ENCODE measurements around the gene PARVA.

Gene PARVA

GRCh38 chr11:12556788-12557384 is 179.5 kb downstream of the PARVA start:
- Histone ChIP-seq H3K4me3 (ENCODE audit: insufficient read depth in 1 of 2, low read depth in 1 of 2, low read length in 2 of 2) (peak overlapping the region in 1 of 2 experiments; percentile 38), H3K27me3 (ENCODE audit: control insufficient read depth in 1 of 2, insufficient read depth in 1 of 2, low read length in 2 of 2) (no peaks in the 10 kb centered on the region), H3K9me3 (ENCODE audit: control insufficient read depth, low read length) (peaks cover 4% of the 10 kb centered on the region), H3K27ac (ENCODE audit: low read length, poor library complexity, severe bottlenecking) (peak overlapping the region; percentile 70), H4K8ac (ENCODE audit: low read length) (no peak overlapping the region), H3K36me3 (ENCODE audit: control insufficient read depth in 1 of 2, insufficient read depth in 2 of 2, low read depth in 1 of 2, low read length in 2 of 2) (no peaks in the 10 kb centered on the region), H2BK120ac (ENCODE audit: low read depth, low read length) (no peak overlapping the region), H2BK15ac (ENCODE audit: low read depth, poor library complexity, severe bottlenecking) (no peak overlapping the region), H3K4me1 (ENCODE audit: control insufficient read depth, insufficient read depth, low read depth, low read length) (peaks cover 4% of the 10 kb centered on the region), H2AK5ac (ENCODE audit: low read length, severe bottlenecking) (no peak overlapping the region), H3K14ac (ENCODE audit: low read length in 2 of 2) (no peak overlapping the region), H4K91ac (ENCODE audit: low read length) (no peak overlapping the region), H3K23ac (ENCODE audit: low read length in 2 of 2) (no peak overlapping the region), H3K18ac (ENCODE audit: low read depth in 1 of 2, low read length in 2 of 2) (peak overlapping the region in 1 of 2 experiments; percentile 14), H3K79me1 (replicated peaks; ENCODE audit: low read length, poor library complexity, severe bottlenecking) (no peaks in the 10 kb centered on the region), H2BK12ac (ENCODE audit: low read length in 2 of 2) (peak overlapping the region in 1 of 2 experiments; percentile 81), H3K4me2 (ENCODE audit: low read length, poor library complexity, severe bottlenecking) (peak overlapping the region; percentile 9), H2BK5ac (ENCODE audit: low read depth, low read length, poor library complexity, severe bottlenecking) (no peak overlapping the region), H3K4ac (ENCODE audit: low read depth in 1 of 2, low read length in 2 of 2) (no peak overlapping the region), H2AFZ (ENCODE audit: low read depth, low read length) (no peak overlapping the region), H3K9ac (ENCODE audit: low read length) (peak overlapping the region; percentile 66)
- WGBS, result 46% methylated on average over 6 of the region's 6 CpGs
- peak; percentile 87 for DNase-seq

- H3K4me3 ChIP-seq (ENCODE audit: insufficient read depth in 1 of 2, low read depth in 1 of 2, low read length in 2 of 2), result no peak overlapping the region
- no peaks in the 10 kb centered on the region for H3K27me3 ChIP-seq (ENCODE audit: control insufficient read depth in 1 of 2, insufficient read depth in 1 of 2, low read length in 2 of 2)
- no peaks in the 10 kb centered on the region for H3K36me3 ChIP-seq (ENCODE audit: control insufficient read depth in 1 of 2, insufficient read depth in 2 of 2, low read depth in 1 of 2, low read length in 2 of 2)
- no peak for DNase-seq
- H4K91ac ChIP-seq (ENCODE audit: low read length), result no peak overlapping the region
- H3K27ac ChIP-seq (ENCODE audit: low read length, poor library complexity, severe bottlenecking), result no peak overlapping the region
- H3K9ac ChIP-seq (ENCODE audit: low read length), result no peak overlapping the region
- H2AK5ac ChIP-seq (ENCODE audit: low read length, severe bottlenecking), result no peak overlapping the region
- H3K14ac ChIP-seq (ENCODE audit: low read length in 2 of 2), result no peak overlapping the region
- H3K4me2 ChIP-seq (ENCODE audit: low read length, poor library complexity, severe bottlenecking), result no peak overlapping the region
- H2BK120ac ChIP-seq (ENCODE audit: low read depth, low read length), result no peak overlapping the region
- H2BK15ac ChIP-seq (ENCODE audit: low read depth, poor library complexity, severe bottlenecking), result no peak overlapping the region
- WGBS, result 95% methylated on average over 2 of the region's 3 CpGs
- H3K23ac ChIP-seq (ENCODE audit: low read length in 2 of 2), result no peak overlapping the region
- H3K9me3 ChIP-seq (ENCODE audit: control insufficient read depth, low read length), result peaks cover 3% of the 10 kb centered on the region
- H3K79me1 ChIP-seq (replicated peaks; ENCODE audit: low read length, poor library complexity, severe bottlenecking), result no peaks in the 10 kb centered on the region
- H3K4ac ChIP-seq (ENCODE audit: low read depth in 1 of 2, low read length in 2 of 2), result no peak overlapping the region
- no peak overlapping the region for H2BK12ac ChIP-seq (ENCODE audit: low read length in 2 of 2)
- no peak overlapping the region for H3K18ac ChIP-seq (ENCODE audit: low read depth in 1 of 2, low read length in 2 of 2)
- no peak overlapping the region for H4K8ac ChIP-seq (ENCODE audit: low read length)
- H3K4me1 ChIP-seq (ENCODE audit: control insufficient read depth, insufficient read depth, low read depth, low read length), result peaks cover 4% of the 10 kb centered on the region
- no peak overlapping the region for H2BK5ac ChIP-seq (ENCODE audit: low read depth, low read length, poor library complexity, severe bottlenecking)
- no peak overlapping the region for H2AFZ ChIP-seq (ENCODE audit: low read depth, low read length)
Measured at GRCh38 chr11:12559011-12559410, 181.6 kb downstream of the PARVA start.

GRCh38 chr11:12560362-12560761 is 183.0 kb downstream of the PARVA start:
- Histone ChIP-seq H3K9me3 (ENCODE audit: control insufficient read depth, low read length) (no peaks in the 10 kb centered on the region), H2AK5ac (ENCODE audit: low read length, severe bottlenecking) (no peak overlapping the region), H3K27me3 (ENCODE audit: control insufficient read depth in 1 of 2, insufficient read depth in 1 of 2, low read length in 2 of 2) (no peaks in the 10 kb centered on the region), H3K27ac (ENCODE audit: low read length, poor library complexity, severe bottlenecking) (no peak overlapping the region), H3K4me3 (ENCODE audit: insufficient read depth in 1 of 2, low read depth in 1 of 2, low read length in 2 of 2) (no peak overlapping the region), H4K91ac (ENCODE audit: low read length) (no peak overlapping the region), H2BK12ac (ENCODE audit: low read length in 2 of 2) (no peak overlapping the region), H3K4ac (ENCODE audit: low read depth in 1 of 2, low read length in 2 of 2) (no peak overlapping the region), H3K23ac (ENCODE audit: low read length in 2 of 2) (no peak overlapping the region), H3K18ac (ENCODE audit: low read depth in 1 of 2, low read length in 2 of 2) (no peak overlapping the region), H2BK120ac (ENCODE audit: low read depth, low read length) (no peak overlapping the region), H4K8ac (ENCODE audit: low read length) (no peak overlapping the region), H3K4me2 (ENCODE audit: low read length, poor library complexity, severe bottlenecking) (no peak overlapping the region), H2BK5ac (ENCODE audit: low read depth, low read length, poor library complexity, severe bottlenecking) (no peak overlapping the region), H3K14ac (ENCODE audit: low read length in 2 of 2) (no peak overlapping the region), H3K79me1 (replicated peaks; ENCODE audit: low read length, poor library complexity, severe bottlenecking) (no peaks in the 10 kb centered on the region), H2AFZ (ENCODE audit: low read depth, low read length) (no peak overlapping the region), H3K4me1 (ENCODE audit: control insufficient read depth, insufficient read depth, low read depth, low read length) (peaks cover 4% of the 10 kb centered on the region), H3K9ac (ENCODE audit: low read length) (no peak overlapping the region), H3K36me3 (ENCODE audit: control insufficient read depth in 1 of 2, insufficient read depth in 2 of 2, low read depth in 1 of 2, low read length in 2 of 2) (no peaks in the 10 kb centered on the region), H2BK15ac (ENCODE audit: low read depth, poor library complexity, severe bottlenecking) (no peak overlapping the region)
- WGBS, result 94% methylated on average over 3 of the region's 3 CpGs
- DNase-seq, result no peak

GRCh38 chr11:12560861-12561260 is 183.5 kb downstream of the PARVA start:
- H2BK5ac ChIP-seq (ENCODE audit: low read depth, low read length, poor library complexity, severe bottlenecking), result no peak overlapping the region
- H3K9me3 ChIP-seq (ENCODE audit: control insufficient read depth, low read length), result no peaks in the 10 kb centered on the region
- H3K18ac ChIP-seq (ENCODE audit: low read depth in 1 of 2, low read length in 2 of 2), result no peak overlapping the region
- H2AK5ac ChIP-seq (ENCODE audit: low read length, severe bottlenecking), result no peak overlapping the region
- H2BK120ac ChIP-seq (ENCODE audit: low read depth, low read length), result no peak overlapping the region
- DNase-seq, result no peak
- no peak overlapping the region for H3K4me2 ChIP-seq (ENCODE audit: low read length, poor library complexity, severe bottlenecking)
- no peak overlapping the region for H3K14ac ChIP-seq (ENCODE audit: low read length in 2 of 2)
- no peak overlapping the region for H3K23ac ChIP-seq (ENCODE audit: low read length in 2 of 2)
- no peak overlapping the region for H2BK15ac ChIP-seq (ENCODE audit: low read depth, poor library complexity, severe bottlenecking)
- H3K4me3 ChIP-seq (ENCODE audit: insufficient read depth in 1 of 2, low read depth in 1 of 2, low read length in 2 of 2), result no peak overlapping the region
- H3K4ac ChIP-seq (ENCODE audit: low read depth in 1 of 2, low read length in 2 of 2), result no peak overlapping the region
- H4K8ac ChIP-seq (ENCODE audit: low read length), result no peak overlapping the region
- no peak overlapping the region for H3K27ac ChIP-seq (ENCODE audit: low read length, poor library complexity, severe bottlenecking)
- 76% methylated on average over 2 of the region's 2 CpGs for WGBS
- H2BK12ac ChIP-seq (ENCODE audit: low read length in 2 of 2), result peak overlapping the region in 1 of 2 experiments; percentile 64
- no peak overlapping the region for H3K9ac ChIP-seq (ENCODE audit: low read length)
- peaks cover 4% of the 10 kb centered on the region for H3K4me1 ChIP-seq (ENCODE audit: control insufficient read depth, insufficient read depth, low read depth, low read length)
- H3K27me3 ChIP-seq (ENCODE audit: control insufficient read depth in 1 of 2, insufficient read depth in 1 of 2, low read length in 2 of 2), result no peaks in the 10 kb centered on the region
- H2AFZ ChIP-seq (ENCODE audit: low read depth, low read length), result no peak overlapping the region
- H3K36me3 ChIP-seq (ENCODE audit: control insufficient read depth in 1 of 2, insufficient read depth in 2 of 2, low read depth in 1 of 2, low read length in 2 of 2), result no peaks in the 10 kb centered on the region
- H3K79me1 ChIP-seq (replicated peaks; ENCODE audit: low read length, poor library complexity, severe bottlenecking), result no peaks in the 10 kb centered on the region
- no peak overlapping the region for H4K91ac ChIP-seq (ENCODE audit: low read length)
